ENCODE data around the gene VPS37C.
"Not testable (repeated sequence)": the region's sequence is repeated elsewhere in the genome, so short reads cannot be mapped to it uniquely, and the experiment has no call there.

Gene VPS37C

DNA sequence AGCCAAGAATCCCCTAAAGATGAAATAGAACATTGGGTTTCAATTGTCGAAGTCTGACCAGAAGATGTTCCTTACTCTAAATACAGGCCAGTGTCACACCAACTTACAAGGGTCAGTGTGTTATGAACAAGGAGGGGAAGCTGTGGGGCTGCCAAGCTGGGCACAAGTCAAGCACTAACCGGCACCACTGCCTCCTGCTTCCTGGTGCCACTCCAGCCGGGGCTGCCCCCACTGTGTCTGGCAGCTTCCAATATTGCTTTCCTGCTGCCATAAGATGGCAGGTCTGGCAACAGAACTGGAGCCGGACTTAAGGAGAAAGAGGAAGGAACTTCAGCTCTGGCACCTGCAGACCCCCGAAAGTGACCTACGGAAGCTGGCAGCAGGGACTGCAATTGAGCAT, 13.7 kb upstream of the VPS37C start:
- no peak for DNase-seq (ENCODE audit: low read depth)

DNA sequence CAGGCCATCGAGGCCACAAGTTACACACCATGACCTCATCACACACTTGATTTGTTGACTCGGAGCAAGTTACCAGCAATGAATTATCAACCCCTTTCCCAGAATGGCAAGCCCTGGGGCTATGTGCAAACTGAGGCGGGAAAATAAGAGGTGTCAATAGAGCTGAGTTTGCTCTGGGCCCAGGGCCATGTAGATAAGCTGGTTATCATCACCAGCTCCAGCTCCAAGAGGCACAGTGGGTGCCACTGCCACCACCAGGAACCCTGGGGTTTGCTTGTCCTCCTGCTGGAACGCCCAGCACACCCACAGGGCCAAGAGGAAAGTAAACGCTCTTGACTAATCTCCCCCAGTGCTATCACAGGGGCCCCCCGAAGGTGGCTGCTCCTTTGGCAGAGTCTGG, 13.0 kb upstream of the VPS37C start:
- DNase-seq (ENCODE audit: low read depth): no peak

DNA sequence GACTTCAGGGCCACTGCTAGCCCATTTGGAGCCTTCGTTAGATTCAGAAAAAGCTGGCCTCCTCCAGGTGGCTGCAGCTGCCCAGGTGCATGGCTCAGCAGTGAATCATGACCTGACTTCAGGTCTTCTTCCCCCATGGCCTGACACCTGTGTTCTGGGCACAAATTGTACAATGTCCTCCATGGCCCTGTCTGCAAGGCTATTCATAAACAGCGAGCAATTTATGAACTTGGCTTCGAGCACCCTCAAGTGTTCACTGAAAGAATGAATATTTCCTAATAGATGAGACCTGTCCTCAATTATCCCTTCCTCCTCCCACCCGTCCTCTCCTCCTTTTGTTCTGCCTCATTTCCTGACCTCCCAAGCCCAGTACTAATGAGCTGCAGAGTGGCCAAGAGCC, 12.2 kb upstream of the VPS37C start:
- no peak for DNase-seq (ENCODE audit: low read depth)

DNA sequence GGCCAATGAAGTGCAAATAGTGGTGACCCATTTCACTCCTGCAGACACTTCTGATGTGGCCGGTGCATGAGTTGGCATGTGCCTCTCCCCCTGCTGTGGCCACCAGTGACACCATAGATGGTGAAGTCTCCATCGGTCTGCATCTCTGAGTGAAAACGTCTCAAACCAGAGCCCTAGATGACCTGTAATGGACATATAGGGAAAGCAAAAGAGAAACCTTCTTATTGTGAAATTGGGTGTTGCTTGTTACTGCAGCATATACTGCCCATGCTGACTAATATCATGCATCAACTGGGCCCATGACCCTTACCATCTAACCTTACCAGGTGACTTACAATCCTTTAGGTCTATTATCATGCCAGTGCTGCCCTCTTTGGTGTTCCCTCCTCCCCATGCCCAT, 11.7 kb upstream of the VPS37C start:
- DNase-seq (ENCODE audit: low read depth): no peak

DNA sequence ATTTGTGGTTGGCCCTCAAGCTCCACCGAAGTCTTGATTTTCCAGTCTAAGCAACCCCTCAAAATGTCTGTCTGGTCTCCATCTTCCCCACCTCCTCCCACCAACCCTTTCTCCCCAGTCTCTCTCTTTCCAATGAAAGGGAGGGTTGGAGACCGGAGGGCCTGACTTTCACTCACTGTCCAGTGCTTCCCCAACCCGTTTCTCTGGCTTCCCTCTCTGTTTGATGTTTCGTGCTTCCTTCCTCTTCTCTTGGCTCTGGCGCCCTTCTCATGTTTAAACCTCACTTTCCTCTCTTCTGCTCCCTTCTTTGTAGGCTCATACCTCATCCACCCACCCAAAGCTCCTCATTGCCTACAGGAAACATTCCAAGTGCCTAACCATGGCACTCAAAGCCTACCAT, 11.1 kb upstream of the VPS37C start:
- no peak for DNase-seq (ENCODE audit: low read depth)

DNA sequence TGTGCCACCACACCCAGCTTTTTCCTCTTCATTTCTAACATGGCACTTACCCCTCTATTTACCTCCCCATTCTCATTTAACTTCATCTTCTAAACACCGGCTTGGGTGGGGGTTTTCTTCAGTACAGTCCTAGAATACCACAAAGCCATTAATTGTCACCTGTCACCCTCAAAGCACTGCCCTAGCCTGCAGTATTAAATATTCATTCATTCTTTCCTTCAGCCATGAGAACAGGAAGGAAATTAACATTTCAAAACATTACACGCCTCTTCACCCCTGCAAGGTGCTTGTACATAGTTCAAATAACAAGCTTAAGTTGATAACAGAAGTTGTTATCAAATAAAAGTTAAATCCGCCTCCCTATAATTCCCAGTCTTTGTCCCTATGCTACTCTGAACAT, 10.7 kb upstream of the VPS37C start:
- DNase-seq (ENCODE audit: low read depth): no peak

DNA sequence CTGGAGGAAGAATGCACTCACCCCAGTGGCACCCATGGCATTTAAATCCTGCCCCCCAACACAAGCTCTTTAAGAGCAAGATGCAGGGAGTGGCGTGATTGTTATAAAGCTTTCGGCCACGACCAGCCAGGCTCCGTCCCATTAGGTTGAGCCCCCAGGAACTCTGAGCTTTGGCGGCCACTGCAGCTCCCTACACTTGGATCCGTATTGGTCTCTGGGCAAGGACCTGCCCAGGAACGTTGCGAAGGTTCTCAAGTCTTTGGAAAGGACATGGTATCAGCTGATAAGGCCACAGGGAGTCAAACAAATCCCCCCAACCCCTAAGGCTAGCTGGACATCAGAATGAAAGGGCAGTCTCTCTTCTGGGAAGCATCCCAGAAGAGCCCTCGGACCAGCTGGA, 9.3 kb upstream of the VPS37C start:
- no peak for DNase-seq (ENCODE audit: low read depth)

DNA sequence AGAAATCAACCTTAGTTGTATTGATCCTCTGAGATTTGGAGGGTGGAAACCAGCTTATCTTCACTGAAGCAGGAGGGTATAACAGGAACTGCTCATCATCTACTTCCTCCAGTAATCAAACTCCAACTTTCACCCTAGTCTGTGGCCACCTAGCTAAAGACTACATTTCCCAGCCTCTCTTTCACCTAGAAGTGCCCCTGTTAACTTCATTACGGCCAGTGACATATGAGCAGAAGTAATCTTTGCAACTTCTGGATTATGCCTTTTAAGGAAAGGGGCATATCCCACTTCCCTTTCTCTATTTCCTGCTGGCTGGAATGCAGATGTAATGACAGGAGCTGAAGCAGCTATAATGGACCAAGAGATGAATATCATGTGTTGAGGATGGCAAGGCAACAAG, 7.6 kb upstream of the VPS37C start:
- no peak for DNase-seq (ENCODE audit: low read depth)

DNA sequence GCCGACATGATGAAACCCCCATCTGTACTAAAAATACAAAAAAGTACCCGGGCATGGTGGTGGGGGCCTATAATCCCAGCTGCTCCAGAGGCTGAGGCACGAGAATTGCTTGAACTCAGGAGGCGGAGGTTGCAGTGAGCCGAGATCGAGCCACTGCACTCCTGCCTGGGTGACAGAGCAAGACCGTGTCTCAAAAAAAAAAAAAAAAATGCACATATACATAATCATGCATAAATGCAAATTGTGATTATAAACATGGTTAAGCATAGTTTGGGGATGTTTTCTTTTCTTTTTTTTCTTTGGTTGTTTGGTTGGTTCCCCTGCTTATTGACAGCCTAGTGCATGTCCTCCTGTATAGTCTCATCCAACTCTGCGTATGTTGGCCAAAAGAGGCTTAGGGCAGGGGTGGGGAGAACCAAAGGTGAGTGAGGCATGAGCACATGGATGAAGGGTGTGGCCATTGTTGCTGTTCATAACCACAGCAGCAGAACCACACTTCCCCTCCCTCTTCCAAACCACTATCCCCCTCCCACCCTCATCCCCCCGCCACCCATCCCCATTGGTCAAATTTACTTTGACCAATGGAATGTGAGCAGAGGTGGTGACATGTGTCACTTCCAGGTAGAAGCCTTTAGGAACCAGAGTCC, 6.9 kb upstream of the VPS37C start:
- no peak for DNase-seq (ENCODE audit: low read depth)

DNA sequence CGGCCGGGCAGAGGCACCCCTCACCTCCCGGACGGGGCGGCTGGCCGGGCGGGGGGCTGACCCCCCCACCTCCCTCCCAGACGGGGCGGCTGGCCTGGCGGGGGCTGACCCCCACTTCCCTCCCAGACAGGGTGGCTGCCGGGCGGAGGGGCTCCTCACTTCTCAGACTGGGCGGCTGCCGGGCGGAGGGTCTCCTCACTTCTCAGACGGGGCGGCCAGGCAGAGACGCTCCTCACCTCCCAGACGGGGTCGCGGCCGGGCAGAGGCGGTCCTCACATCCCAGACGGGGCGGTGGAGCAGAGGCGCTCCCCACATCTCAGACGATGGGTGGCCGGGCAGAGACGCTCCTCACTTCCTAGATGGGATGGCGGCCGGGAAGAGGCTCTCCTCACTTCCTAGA, 5.1 kb upstream of the VPS37C start:
- DNase-seq (ENCODE audit: low read depth): not testable (repeated sequence)

DNA sequence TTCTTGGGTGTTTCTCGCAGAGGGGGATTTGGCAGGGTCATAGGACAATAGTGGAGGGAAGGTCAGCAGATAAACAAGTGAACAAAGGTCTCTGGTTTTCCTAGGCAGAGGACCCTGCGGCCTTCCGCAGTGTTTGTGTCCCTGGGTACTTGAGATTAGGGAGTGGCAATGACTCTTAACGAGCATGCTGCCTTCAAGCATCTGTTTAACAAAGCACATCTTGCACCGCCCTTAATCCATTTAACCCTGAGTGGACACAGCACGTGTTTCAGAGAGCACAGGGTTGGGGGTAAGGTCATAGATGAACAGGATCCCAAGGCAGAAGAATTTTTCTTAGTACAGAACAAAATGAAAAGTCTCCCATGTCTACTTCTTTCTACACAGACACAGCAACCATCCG, 4.6 kb upstream of the VPS37C start:
- not testable (repeated sequence) for DNase-seq (ENCODE audit: low read depth)

DNA sequence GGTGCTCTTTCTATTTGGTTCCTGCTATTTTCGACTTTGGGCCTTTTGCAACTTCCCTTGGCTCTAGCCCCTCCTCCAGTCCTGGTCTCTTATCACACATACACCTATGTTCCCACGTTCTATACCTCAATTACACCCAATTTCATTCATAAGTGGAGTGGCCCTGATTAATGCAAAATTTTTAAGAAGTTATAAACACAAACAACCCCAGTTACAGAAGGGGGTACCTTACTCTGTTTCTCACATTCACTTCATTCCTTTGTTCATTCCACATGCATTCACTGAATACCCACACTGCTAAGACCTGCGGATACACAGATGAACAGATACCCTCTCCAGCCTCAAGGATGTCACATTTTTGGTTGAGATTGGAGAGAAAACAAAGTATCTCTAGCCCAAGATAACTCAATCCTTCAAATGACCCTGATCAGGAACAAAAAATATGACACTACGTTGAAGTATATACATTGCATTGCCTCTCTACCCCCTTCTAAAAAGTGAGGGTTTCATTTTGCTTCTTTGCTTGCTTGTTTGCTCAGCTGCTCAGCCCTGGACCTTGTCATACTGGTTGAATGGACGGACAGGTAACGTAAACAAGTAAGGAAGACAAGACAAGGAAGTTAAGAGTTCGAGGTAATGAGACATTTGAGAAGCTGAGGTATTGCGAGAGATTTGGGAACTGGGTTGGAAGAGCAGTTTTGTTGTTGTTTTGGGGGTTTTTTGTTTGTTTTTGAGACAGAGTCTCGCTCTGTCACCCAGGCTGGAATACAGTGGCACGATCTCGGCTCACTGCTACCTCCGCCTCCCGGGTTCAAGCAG, 3.6 kb upstream of the VPS37C start:
- DNase-seq (ENCODE audit: low read depth): no peak

DNA sequence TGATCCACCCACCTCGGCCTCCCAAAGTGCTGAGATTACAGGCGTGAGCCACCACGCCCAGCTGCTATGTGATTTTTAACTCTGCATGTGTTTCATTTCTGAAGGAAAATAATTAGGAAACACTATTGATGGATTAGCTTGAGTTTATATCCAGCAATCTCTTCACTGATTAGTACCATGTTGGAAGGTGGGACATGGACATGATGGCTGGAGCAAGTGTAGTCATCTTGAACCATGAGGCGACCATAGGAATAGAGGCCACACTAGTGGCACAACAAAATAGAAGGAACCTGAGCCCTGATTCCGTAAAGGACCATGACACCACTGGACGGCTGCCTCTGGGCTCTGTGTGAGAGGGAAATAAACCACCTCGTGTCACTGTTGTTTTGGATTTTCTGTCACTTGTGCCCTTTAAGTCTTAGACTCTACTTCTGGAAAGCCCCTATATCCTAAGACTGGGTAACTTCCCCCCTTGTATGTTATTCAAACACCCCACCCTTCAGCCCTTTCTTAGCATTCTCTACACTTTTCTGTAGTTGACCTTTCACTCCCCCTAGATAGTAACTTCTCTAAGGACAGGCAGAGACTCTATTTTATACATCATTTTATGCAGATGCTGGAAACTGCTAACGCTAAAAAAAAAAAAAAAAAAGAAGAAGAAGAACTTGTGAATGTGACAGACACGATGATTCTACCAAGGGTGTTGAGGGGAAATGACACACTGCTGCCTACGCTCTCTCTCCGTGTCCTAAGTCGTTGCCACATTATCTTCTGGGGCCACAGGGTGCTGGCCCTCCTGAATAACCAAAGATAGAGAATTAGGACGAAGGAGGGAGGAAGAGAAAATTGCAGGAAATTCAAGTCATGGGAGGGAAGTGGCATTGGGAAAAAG, 2.7 kb upstream of the VPS37C start:
- no peak for DNase-seq (ENCODE audit: low read depth)

DNA sequence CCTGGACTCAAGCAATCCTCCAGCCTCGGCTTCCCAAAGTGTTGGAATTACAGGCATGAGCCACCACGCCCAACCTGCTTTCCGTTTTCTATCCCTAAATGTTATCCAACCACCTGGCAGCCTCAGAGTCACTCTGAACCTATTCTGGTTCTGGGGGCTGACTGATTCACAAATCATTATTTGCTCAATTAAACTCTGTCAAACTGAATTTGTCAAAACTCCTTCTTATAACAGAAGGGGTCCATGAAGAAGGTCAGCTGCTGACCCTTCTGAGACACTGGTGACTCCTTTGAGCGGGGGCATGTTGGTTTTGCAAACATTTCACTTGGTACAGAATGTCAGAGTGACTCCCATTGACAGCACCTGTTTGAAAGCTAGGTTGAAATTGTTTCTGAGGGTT, 1.8 kb upstream of the VPS37C start:
- no peak for DNase-seq (ENCODE audit: low read depth)

DNA sequence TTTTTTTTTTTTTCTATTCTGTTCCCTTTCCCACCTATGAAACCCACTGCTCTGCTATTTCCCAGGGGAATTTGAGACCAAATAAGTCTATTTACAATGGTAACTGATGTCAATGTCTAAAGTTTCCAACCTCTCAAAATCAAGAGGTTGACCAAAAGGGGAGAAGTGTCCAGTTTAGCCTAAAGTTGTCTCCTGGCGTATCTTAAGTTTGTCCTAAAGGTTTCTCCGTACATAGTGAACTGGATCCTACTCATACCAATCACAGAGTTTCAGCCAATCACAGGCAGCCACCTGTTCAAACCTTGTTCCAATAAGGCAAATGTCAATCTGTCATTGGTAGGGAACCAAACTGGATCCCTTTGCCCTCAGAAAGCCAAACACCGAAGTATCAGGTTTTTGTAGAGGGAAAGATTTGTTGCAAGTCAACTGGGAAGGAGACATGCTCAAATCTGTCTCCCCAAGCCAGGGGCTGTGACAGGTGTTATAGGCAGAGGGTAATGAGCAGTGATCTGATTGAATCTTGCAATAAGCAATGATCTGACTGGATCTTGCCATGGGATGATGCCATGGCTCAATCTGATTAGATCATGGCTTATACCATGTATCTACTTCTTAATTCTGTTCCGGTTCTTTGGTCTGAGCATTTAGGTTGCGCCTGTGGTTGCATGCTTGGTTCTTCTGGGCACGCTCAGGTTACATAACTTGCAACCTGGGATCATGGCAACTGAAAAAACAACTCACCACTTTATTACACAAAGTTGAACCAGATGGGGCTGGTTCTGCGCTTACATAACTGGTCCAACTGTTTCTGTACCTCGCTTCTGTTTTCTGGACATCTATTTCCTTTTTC, 1.1 kb upstream of the VPS37C start:
- no peak for DNase-seq (ENCODE audit: low read depth)

DNA sequence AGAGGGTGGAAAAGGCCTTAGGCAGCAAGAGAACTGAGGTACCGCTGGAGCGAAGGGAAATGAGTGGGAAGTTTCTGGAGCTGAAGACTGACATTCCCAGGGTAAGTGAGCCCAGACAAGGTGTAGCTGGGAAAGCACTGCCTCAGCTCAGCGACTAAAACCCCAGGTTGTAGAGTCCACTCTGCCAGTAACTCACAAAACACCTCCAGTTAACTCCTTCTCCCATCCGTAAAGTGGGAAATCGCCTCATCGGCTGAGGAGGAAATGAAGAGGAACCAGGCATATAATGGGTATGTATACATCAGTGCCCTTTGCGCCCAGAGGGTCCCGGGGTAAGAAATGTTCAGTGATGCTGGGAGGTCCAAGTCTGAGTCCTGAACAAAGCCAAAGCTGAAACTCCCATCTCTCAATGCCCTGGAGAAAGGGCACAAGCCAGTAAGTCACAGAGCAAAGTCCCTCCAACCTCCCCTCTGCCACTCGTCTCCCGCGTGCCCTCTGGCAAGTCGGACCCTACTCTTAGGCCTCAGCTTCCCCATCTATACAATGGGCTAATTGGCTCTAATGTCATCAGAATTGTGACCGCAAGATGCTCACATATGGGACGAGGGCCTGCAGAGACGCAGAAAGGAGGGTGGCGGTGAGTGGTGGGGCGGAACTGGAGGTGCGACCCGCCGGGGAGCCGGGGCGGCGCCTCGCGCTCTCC, 588 bp downstream of the VPS37C start:
- no peak for DNase-seq (ENCODE audit: low read depth)

DNA sequence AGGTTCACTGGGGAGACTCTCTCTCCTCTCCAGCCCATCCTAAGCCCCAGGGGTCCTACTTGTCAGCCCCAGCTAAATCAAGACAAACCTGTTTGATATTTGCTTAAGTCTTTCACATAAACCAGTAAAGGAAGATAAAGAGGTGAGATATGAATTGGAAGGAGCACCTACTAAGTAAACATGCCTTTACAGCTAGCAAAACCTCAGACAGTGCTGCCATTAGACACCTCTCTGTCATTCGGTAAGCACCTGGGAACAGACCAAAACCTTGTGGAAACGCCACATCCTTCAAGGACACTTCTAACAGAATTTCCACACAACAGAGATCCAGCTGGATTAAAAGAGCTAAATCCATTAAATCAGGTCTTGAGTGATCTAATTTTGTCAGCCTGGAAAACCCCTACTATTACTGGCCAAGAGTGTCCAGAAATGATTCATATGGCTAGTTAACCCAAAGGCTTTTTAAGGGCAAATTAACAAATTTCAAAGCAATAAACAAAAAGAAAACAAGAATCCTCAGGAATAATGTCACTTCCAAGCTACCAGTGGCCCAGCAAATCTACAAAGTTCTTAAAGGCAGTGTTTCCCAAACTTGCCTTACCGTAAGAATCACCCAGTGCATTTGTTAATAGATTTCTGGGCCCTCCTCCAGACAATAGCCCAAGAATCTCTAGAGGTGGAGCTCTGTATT, 2.4 kb downstream of the VPS37C start:
- DNase-seq (ENCODE audit: low read depth): no peak

DNA sequence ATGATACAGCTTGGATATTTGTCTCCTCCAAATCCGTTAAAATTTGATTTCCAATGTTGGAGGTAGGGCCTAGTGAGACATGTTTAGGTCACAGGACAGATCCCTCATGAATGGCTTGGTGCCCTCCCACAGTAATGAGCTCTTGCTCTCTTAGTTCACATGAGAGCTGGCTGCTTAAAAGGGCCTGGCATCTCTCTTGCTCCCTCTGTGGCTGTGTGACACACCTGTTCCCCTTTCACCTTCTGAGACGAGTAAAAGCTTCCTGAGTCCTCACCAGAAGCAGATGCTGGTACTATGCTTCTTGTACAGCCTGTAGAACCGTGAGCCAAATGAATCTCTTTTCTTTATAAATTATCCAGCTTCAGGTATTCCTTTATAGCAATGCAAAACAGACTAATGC, 3.5 kb downstream of the VPS37C start:
- DNase-seq (ENCODE audit: low read depth): no peak

DNA sequence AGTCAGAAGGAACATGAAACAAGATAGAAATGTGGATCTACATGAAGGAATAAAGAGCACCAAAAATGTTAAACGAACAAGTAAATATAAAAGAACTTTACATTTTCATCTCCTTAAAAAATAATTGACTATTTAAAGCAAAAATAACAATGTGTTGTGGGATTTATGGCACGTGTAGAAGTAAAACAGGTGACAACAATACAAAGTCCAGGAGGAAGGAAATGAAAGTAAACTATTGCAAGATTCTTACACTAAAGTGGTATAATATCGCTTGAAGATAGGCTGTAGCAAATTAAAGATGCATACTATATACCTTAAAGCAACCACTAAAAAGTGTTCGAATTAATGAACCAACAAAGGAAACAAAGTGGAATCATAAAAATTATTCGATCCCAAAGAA, 5.5 kb downstream of the VPS37C start:
- no peak for DNase-seq (ENCODE audit: low read depth)

DNA sequence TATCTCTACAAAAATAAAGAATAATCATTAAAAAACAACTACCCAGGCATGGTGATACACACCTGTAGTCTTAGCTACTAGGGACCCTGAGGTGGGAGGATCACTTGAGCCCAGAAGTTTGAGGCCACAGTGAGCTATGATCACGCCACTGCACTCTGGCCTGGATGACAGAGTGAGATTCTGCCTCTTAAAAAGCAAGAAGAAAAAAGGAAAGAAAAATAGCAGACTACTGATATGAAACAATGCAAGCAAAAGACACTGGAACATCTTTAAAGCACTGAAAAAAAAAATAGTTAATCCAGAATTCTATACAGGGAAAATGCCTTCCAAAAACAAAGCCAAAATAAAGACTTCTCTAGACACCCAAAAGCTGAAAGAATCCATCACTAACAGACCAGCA, 5.9 kb downstream of the VPS37C start:
- DNase-seq (ENCODE audit: low read depth): no peak

DNA sequence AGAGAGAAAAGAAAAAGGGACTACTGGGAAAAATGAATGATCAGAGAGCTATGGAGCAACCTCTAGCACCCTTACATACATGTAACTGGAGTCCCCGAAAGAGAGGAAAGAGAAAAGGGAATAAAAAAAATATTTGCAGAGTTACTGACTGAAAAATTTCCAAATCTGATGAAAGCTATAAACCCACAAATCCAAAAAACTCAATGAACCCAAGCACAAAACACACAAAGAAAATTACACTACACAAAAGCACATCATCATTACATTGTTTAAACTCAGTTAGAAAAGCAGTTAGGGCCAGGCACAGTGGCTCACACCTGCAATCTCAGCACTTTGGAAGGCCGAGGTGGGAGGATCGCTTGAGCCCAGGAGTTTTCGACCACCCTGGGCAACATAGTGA, 6.7 kb downstream of the VPS37C start:
- no peak for DNase-seq (ENCODE audit: low read depth)

Data from stimulated activated CD8-positive, alpha-beta memory T cell treated with anti-CD3 and anti-CD28 coated beads, Interleukin-12 subunit alpha, Interleukin-12 subunit beta, amount 100 ng/mL, for 4 hours (primary cell).